NB4 (cell line): ENCODE measurements around the gene DDX17.

Experiments
- DNase-seq: peaks from one replicate; pipeline ENCODE4 v3.0.0; 2010; ENCODE audit warnings: low read depth
- H3K4me3 ChIP-seq: one replicate; pipeline ENCODE4 v1.5.1; 2011; ENCODE audit warnings: mild to moderate bottlenecking, low read depth, low read length, moderate library complexity
- CTCF ChIP-seq: IDR thresholded peaks from one replicate; pipeline ENCODE4 v1.5.1; 2012; ENCODE audit warnings: low read depth, low read length
- MAX ChIP-seq: IDR thresholded peaks from 2 replicates; pipeline ENCODE4 v1.6.1; 2011; ENCODE audit warnings: low read depth, low read length
- MYC ChIP-seq: IDR thresholded peaks from 2 replicates; pipeline ENCODE4 v1.6.1; 2011; ENCODE audit warnings: low read depth, low read length
- POLR2A ChIP-seq: IDR thresholded peaks from 2 replicates; pipeline ENCODE4 v1.6.1; 2011; ENCODE audit warnings: mild to moderate bottlenecking; ENCODE audit not compliant: insufficient read length; ENCODE audit errors: extremely low read depth

DDX17 gene

GRCh38 chr22:38451864-38452263 is 54.2 kb downstream of the DDX17 start:
- no peak for DNase-seq
- H3K4me3 ChIP-seq: no peak overlapping the region
- no peak for TF ChIP-seq CTCF
- TF ChIP-seq MAX: no peak
- TF ChIP-seq MYC: no peak
- TF ChIP-seq POLR2A: no peak

GRCh38 chr22:38451404-38451803 is 54.7 kb downstream of the DDX17 start:
- DNase-seq: no peak
- no peak for TF ChIP-seq MYC
- no peak for TF ChIP-seq POLR2A
- no peak for TF ChIP-seq MAX
- TF ChIP-seq CTCF: no peak
- H3K4me3 ChIP-seq: no peak overlapping the region

GRCh38 chr22:38450234-38450797 is 55.8 kb downstream of the DDX17 start:
- no peak for DNase-seq
- no peak overlapping the region for H3K4me3 ChIP-seq
- TF ChIP-seq POLR2A (no peak), CTCF (no peak), MAX (no peak), MYC (no peak)

- DNase-seq: no peak
- H3K4me3 ChIP-seq: no peak overlapping the region
- TF ChIP-seq CTCF (no peak), POLR2A (no peak), MAX (no peak), MYC (no peak)
Measured at GRCh38 chr22:38449776-38450175, 56.3 kb downstream of the DDX17 start.

- no peak overlapping the region for H3K4me3 ChIP-seq
- TF ChIP-seq MYC: no peak
- no peak for TF ChIP-seq CTCF
- no peak for TF ChIP-seq POLR2A
- no peak for TF ChIP-seq MAX
- no peak for DNase-seq
Measured at GRCh38 chr22:38448945-38449745, 57.0 kb downstream of the DDX17 start.
